ENCODE data around the gene C13orf46. TPM values are rescaled to one million over a fixed set of nuclear protein-coding genes. Genes with fewer than 3 reads are reported as not detected.

Gene C13orf46
- total RNA-seq, 1 donor from 2014 or later, result not detected

- no peak overlapping the region for H2AFZ ChIP-seq (replicated peaks)
- Mint-ChIP-seq H3K4me3 (no peak overlapping the region), H3K27me3 (ENCODE audit: insufficient read depth, low read depth) (peaks cover 2% of the 10 kb centered on the region)
Measured at GRCh38 chr13:113907635-113908617, 66.0 kb downstream of the C13orf46 start.

GRCh38 chr13:113906571-113906970 is 67.3 kb downstream of the C13orf46 start:
- Histone ChIP-seq H3K27me3 (no peaks in the 10 kb centered on the region), H3K36me3 (no peaks in the 10 kb centered on the region), H4K20me1 (ENCODE audit: low read depth) (no peaks in the 10 kb centered on the region), H3F3A (ENCODE audit: low read depth) (no peaks in the 10 kb centered on the region), H3K9me3 (ENCODE audit: low read depth) (no peaks in the 10 kb centered on the region), H3K4me2 (no peak overlapping the region), H3K27ac (no peak overlapping the region), H2AFZ (replicated peaks) (no peak overlapping the region), H3K4me1 (no peaks in the 10 kb centered on the region), H3K9ac (no peak overlapping the region), H3K4me3 (no peak overlapping the region), H3K79me2 (ENCODE audit: low read depth) (no peaks in the 10 kb centered on the region)
- Mint-ChIP-seq H3K27me3 (ENCODE audit: insufficient read depth, low read depth) (peaks cover 5% of the 10 kb centered on the region), H3K4me1 (peaks cover 15% of the 10 kb centered on the region), H3K9me3 (no peaks in the 10 kb centered on the region), H3K4me3 (no peak overlapping the region), H3K36me3 (no peaks in the 10 kb centered on the region), H3K27ac (no peak overlapping the region)
- DNase-seq (ENCODE audit: low spot score), result no peak
- TF ChIP-seq EZH2 (IDR thresholded peaks at IDR 0.05), result no peak
- TF ChIP-seq EZH2phosphoT487 (IDR thresholded peaks at IDR 0.05), result no peak
- no peak for TF ChIP-seq CTCF (IDR thresholded peaks at IDR 0.05)

More at GRCh38 chr13:113907635-113908617, 66.0 kb downstream of the C13orf46 start:
- H3K27ac ChIP-seq, result no peak overlapping the region
- H3K4me1 ChIP-seq, result no peaks in the 10 kb centered on the region
- Mint-ChIP-seq H3K27ac (no peak overlapping the region), H3K36me3 (no peaks in the 10 kb centered on the region), H3K9me3 (peaks cover 6% of the 10 kb centered on the region), H3K4me1 (peaks cover 15% of the 10 kb centered on the region)
- H3K4me3 ChIP-seq, result no peak overlapping the region
- H3K9me3 ChIP-seq (ENCODE audit: low read depth), result no peaks in the 10 kb centered on the region
- DNase-seq (ENCODE audit: low spot score), result no peak
- no peaks in the 10 kb centered on the region for H3K79me2 ChIP-seq (ENCODE audit: low read depth)
- no peak overlapping the region for H3K4me2 ChIP-seq
- H4K20me1 ChIP-seq (ENCODE audit: low read depth), result no peaks in the 10 kb centered on the region
- no peaks in the 10 kb centered on the region for H3F3A ChIP-seq (ENCODE audit: low read depth)
- H3K9ac ChIP-seq, result no peak overlapping the region
- H3K27me3 ChIP-seq, result no peaks in the 10 kb centered on the region
- no peak for TF ChIP-seq CTCF (IDR thresholded peaks at IDR 0.05)
- no peaks in the 10 kb centered on the region for H3K36me3 ChIP-seq

GRCh38 chr13:113905942-113906341 is 67.9 kb downstream of the C13orf46 start:
- Histone ChIP-seq H3K9me3 (ENCODE audit: low read depth) (no peaks in the 10 kb centered on the region), H3K36me3 (no peaks in the 10 kb centered on the region), H4K20me1 (ENCODE audit: low read depth) (no peaks in the 10 kb centered on the region), H3K4me3 (no peak overlapping the region), H3K4me1 (no peaks in the 10 kb centered on the region), H3F3A (ENCODE audit: low read depth) (no peaks in the 10 kb centered on the region), H3K9ac (no peak overlapping the region), H3K27me3 (no peaks in the 10 kb centered on the region), H3K79me2 (ENCODE audit: low read depth) (no peaks in the 10 kb centered on the region), H3K27ac (no peak overlapping the region), H3K4me2 (no peak overlapping the region), H2AFZ (replicated peaks) (no peak overlapping the region)
- Mint-ChIP-seq H3K27ac (no peak overlapping the region), H3K4me1 (peaks cover 15% of the 10 kb centered on the region), H3K27me3 (ENCODE audit: insufficient read depth, low read depth) (peaks cover 5% of the 10 kb centered on the region), H3K36me3 (no peaks in the 10 kb centered on the region), H3K9me3 (no peaks in the 10 kb centered on the region), H3K4me3 (no peak overlapping the region)
- no peak for TF ChIP-seq CTCF (IDR thresholded peaks at IDR 0.05)
- TF ChIP-seq EZH2phosphoT487 (IDR thresholded peaks at IDR 0.05), result no peak
- TF ChIP-seq EZH2 (IDR thresholded peaks at IDR 0.05), result no peak
- no peak for DNase-seq (ENCODE audit: low spot score)
